K562 (cell line): ENCODE measurements around the gene SLX4IP. TPM values are rescaled to one million over a fixed set of nuclear protein-coding genes. Genes with fewer than 3 reads are reported as not detected.

Experiments
- ATAC-seq: fragments of 200-7000 bp; cut with Tn5 transposase; 3 replicates; pipeline ENCODE4 v1.9.1; 2020; ENCODE audit warnings: moderate library complexity
- BruUV-seq: library from RNA; stranded (reverse); fragments of 400-500 nt; replicated peaks from 2 replicates; lab custom pipeline; 2021; lab: Mats Ljungman, UMichigan
- CTCF ChIA-PET: fragments of 300-600 bp; formaldehyde crosslinking; extraction: SDS; loops from one replicate; lab custom pipeline; 2021; ENCODE audit warnings: low intra/inter-chr PET ratio; lab: Yijun Ruan, JAX
- POLR2A ChIA-PET: fragments of 300-600, 350-650 bp; sonication (Branson Sonifier 250); formaldehyde crosslinking; extraction: SDS; loops from one replicate; lab custom pipeline; 2021; ENCODE audit warnings: antibody characterized with exemption, inconsistent platforms; lab: Yijun Ruan, JAX
- DNase-seq, 4 experiments: peaks; one replicate each; pipeline versions ENCODE4 v3.0.0 to v3.0.0-alpha.2; 2011 to 2018; ENCODE audit warnings: low spot score in 3 of 4, mixed read lengths in 3 of 4; ENCODE audit errors: extremely low read depth in 1 of 4
- FAIRE-seq: peaks from 2 replicates; lab custom pipeline; 2011; peaks lifted over from hg19 to GRCh38; lab: Jason Lieb, UNC
- H2AFZ ChIP-seq: 2 replicates; pipeline ENCODE4 v1.6.0; 2011; ENCODE audit warnings: low read depth, low read length, control low read depth, inconsistent platforms
- H3K27ac ChIP-seq: fragments of 200-600 bp; 3 replicates; pipeline ENCODE4 v1.8.0; 2011; ENCODE audit warnings: low read depth, mild to moderate bottlenecking, control low read depth, inconsistent platforms, low read length, moderate library complexity, mixed read lengths; ENCODE audit errors: extremely low read depth
- H3K27me3 ChIP-seq, 2 experiments: fragments of 300-600 bp in 1 of 2; 2 replicates in 1 of 2; 3 replicates in 1 of 2; pipeline versions ENCODE4 v1.6.0 to v1.8.0; 2011; ENCODE audit warnings: inconsistent platforms in 2 of 2, low read length in 2 of 2, mild to moderate bottlenecking in 1 of 2, mixed read lengths in 1 of 2, moderate library complexity in 1 of 2; ENCODE audit not compliant: control insufficient read depth in 2 of 2, insufficient read depth in 2 of 2
- H3K36me3 ChIP-seq: fragments of 300-600 bp; 3 replicates; pipeline ENCODE4 v1.8.0; 2011; ENCODE audit warnings: mild to moderate bottlenecking, low read length, inconsistent platforms; ENCODE audit not compliant: control insufficient read depth, insufficient read depth
- H3K4me1 ChIP-seq, 2 experiments: fragments of 200-600 bp in 1 of 2; replicated peaks in 1 of 2; 2 replicates in 1 of 2; 3 replicates in 1 of 2; pipeline versions ENCODE4 v1.5.1 to v1.8.0; 2011; ENCODE audit warnings: inconsistent platforms in 2 of 2, low read length in 2 of 2, mild to moderate bottlenecking in 1 of 2, mixed read lengths in 1 of 2, moderate library complexity in 1 of 2; ENCODE audit not compliant: control insufficient read depth in 2 of 2, insufficient read depth in 2 of 2
- H3K4me2 ChIP-seq: 2 replicates; pipeline ENCODE4 v1.6.1; 2011; ENCODE audit warnings: low read length, control low read depth, inconsistent platforms, mixed read lengths; ENCODE audit not compliant: insufficient read depth
- H3K4me3 ChIP-seq: fragments of 200-600 bp; sonication (generic), shearing (Covaris generic); 2 replicates; pipeline ENCODE4 v1.5.1; 2016; ENCODE audit warnings: control low read depth, inconsistent platforms
- H3K79me2 ChIP-seq: fragments of 200-600 bp; 3 replicates; pipeline ENCODE4 v1.8.0; 2011; ENCODE audit warnings: low read length, inconsistent platforms; ENCODE audit not compliant: control insufficient read depth, insufficient read depth
- H3K9ac ChIP-seq, 2 experiments: 2 replicates each; pipeline versions ENCODE4 v1.6.0 to v1.6.1; 2011; ENCODE audit warnings: low read depth in 2 of 2, low read length in 2 of 2, control low read depth in 1 of 2, inconsistent platforms in 1 of 2, mild to moderate bottlenecking in 1 of 2, mixed read lengths in 1 of 2; ENCODE audit not compliant: insufficient read depth in 1 of 2
- H3K9me1 ChIP-seq: one replicate; pipeline ENCODE4 v1.6.0; 2011; ENCODE audit warnings: inconsistent platforms, mild to moderate bottlenecking, low read length, moderate library complexity; ENCODE audit not compliant: control insufficient read depth, insufficient read depth
- H3K9me3 ChIP-seq: replicated peaks from 2 replicates; pipeline ENCODE4 v1.5.1; 2011; ENCODE audit warnings: low read depth, low read length, inconsistent platforms; ENCODE audit not compliant: control insufficient read depth, insufficient read depth
- H4K20me1 ChIP-seq: replicated peaks from 2 replicates; pipeline ENCODE4 v1.6.1; 2011; ENCODE audit warnings: low read length, inconsistent platforms, mixed read lengths; ENCODE audit not compliant: control insufficient read depth, insufficient read depth
- CEBPB ChIP-seq: fragments of 450-650 bp; IDR thresholded peaks from 2 replicates; pipeline ENCODE4 v1.6.1; 2016; ENCODE audit warnings: missing genetic modification characterization, missing compliant biosample characterization
- RAD21 ChIP-seq, 2 experiments: fragments of 250-450 bp in 1 of 2; fragments of 450-650 bp in 1 of 2; sonication (Bioruptor Pico) in 1 of 2; formaldehyde crosslinking in 1 of 2; IDR thresholded peaks in 1 of 2; conservative IDR thresholded peaks in 1 of 2; 2 replicates each; pipeline versions ENCODE4 v1.4.0 to v1.8.0; 2020 to 2022; ENCODE audit warnings: mild to moderate bottlenecking in 2 of 2, moderate library complexity in 1 of 2
- ZNF174 ChIP-seq: fragments of 250-450 bp; sonication (Bioruptor Pico); IDR thresholded peaks from 2 replicates; pipeline ENCODE4 v1.4.0; 2020; ENCODE audit warnings: mild to moderate bottlenecking
- WGBS: fragments of 100-300 bp; shearing (Covaris generic); methylation state at CpG from one replicate; pipeline ENCODE4 v1.1.6; 2016; ENCODE audit warnings: low coverage, mixed read lengths; ENCODE audit not compliant: insufficient coverage; ENCODE audit errors: missing lambda C conversion rate; 5-methylcytosine and 5-hydroxymethylcytosine counted together
- in situ Hi-C: fragments of 300-500 bp; cut with MboI; formaldehyde crosslinking; loops from 4 replicates; pipeline ENCODE4 v1.15.0; 2018; ENCODE audit warnings: inconsistent platforms, mixed read lengths
- intact Hi-C: fragments of 100-400 bp; cut with micrococcal nuclease; formaldehyde crosslinking; loops from 2 replicates; pipeline ENCODE4 v1.14.2; 2022
- polyA plus RNA-seq, 8 experiments: library from polyadenylated mRNA; depleted of rRNA in 4 of 8; stranded (reverse) in 5 of 8; unstranded in 3 of 8; fragments of >200 nt; fragmentation: Nextera tagmentation in 2 of 8; fragmentation: Illumina TruSeq in 1 of 8; extraction: Ambion mirVana in 2 of 8; extraction: Trizol in 1 of 8; gene quantifications; 2 replicates each; pipeline versions ENCODE4 v1.2.1 to v1.2.3, GENCODE V29; 2011 to 2014; ENCODE audit warnings: inconsistent platforms in 1 of 8, missing spikeins in 1 of 8
- total RNA-seq, 7 experiments: library from RNA; depleted of rRNA in 6 of 7; stranded (reverse); fragments of >200 nt in 6 of 7; fragmentation: Illumina TruSeq in 2 of 7; extraction: Trizol in 2 of 7; gene quantifications; 2 replicates each; pipeline versions ENCODE4 v1.2.1 to v1.2.3, GENCODE V29; 2011 to 2021; ENCODE audit warnings: low replicate concordance in 1 of 7

SLX4IP gene
- total and polyA plus RNA-seq, 9 of the 15 experiments (the other 6 are each of a cell fraction or from before 2014, with no cell fraction given): 1.5 to 5.9 (median 3.5) TPM

- no peak for TF ChIP-seq ZNF174 (CRISPR knock-in tag)
- ChIA-PET CTCF (no interaction called here), POLR2A (no interaction called here)
- H2AFZ ChIP-seq: no peak overlapping the region
- H3K4me2 ChIP-seq: no peak overlapping the region
- H3K9me1 ChIP-seq: no peaks in the 10 kb centered on the region
- DNase-seq (no peak), ATAC-seq (no peak), FAIRE-seq (no peak)
- no peaks in the 10 kb centered on the region for H3K27me3 ChIP-seq
- no peaks in the 10 kb centered on the region for H3K9me3 ChIP-seq
- no peak overlapping the region for H3K4me3 ChIP-seq
- H3K27ac ChIP-seq: no peak overlapping the region
- intact Hi-C loops (no loop called here), in situ Hi-C loops (no loop called here)
- no peak overlapping the region for H3K9ac ChIP-seq
- H3K4me1 ChIP-seq: no peaks in the 10 kb centered on the region; a peak in 1 of 5 replicates
- no peaks in the 10 kb centered on the region for H3K36me3 ChIP-seq
- no peaks in the 10 kb centered on the region for H3K79me2 ChIP-seq
- no peaks in the 10 kb centered on the region for H4K20me1 ChIP-seq
- 25% methylated on average over 2 of the region's 2 CpGs for WGBS
- no TSS peak for BruUV-seq
These were observed 48.6 kb downstream of the SLX4IP start for GRCh38 chr20:10483691-10484090.

- ATAC-seq: no peak
- no peak for TF ChIP-seq RAD21 (CRISPR knock-in tag; conservative IDR thresholded peaks at IDR 0.05 in 1 of 2, IDR thresholded peaks at IDR 0.05 in 1 of 2)
- 0 out of 2 replicates have a peak, but pooled peaks have one; percentile 18 for TF ChIP-seq CEBPB (tag)
- 83% methylated on average over 7 of the region's 7 CpGs for WGBS
- Histone ChIP-seq H3K27me3 (no peaks in the 10 kb centered on the region), H2AFZ (no peak overlapping the region), H3K4me1 (peaks cover 0 to 8% of the 10 kb centered on the region in 2 experiments; a peak in 3 of 5 replicates), H3K9me3 (no peaks in the 10 kb centered on the region), H3K9me1 (no peaks in the 10 kb centered on the region), H3K36me3 (no peaks in the 10 kb centered on the region), H3K79me2 (no peaks in the 10 kb centered on the region; the same call in 2 of the 3 replicates), H4K20me1 (no peaks in the 10 kb centered on the region), H3K27ac (no peak overlapping the region), H3K4me3 (no peak overlapping the region), H3K4me2 (no peak overlapping the region), H3K9ac (no peak overlapping the region)
- intact Hi-C loops (no loop called here), in situ Hi-C loops (no loop called here)
- ChIA-PET POLR2A (no interaction called here), CTCF (no interaction called here)
- FAIRE-seq: no peak
- no TSS peak for BruUV-seq
- DNase-seq: no peak
These were observed 52.3 kb downstream of the SLX4IP start for GRCh38 chr20:10487142-10488136.
